Uterus (tissue), 4 donors: Measurements from ENCODE around the gene RBFOX1. TPM values are rescaled to one million over a fixed set of nuclear protein-coding genes. Genes with fewer than 3 reads are reported as not detected.

Experiments
- DNase-seq, 2 donors: peaks; one replicate each; pipeline ENCODE4 v3.0.0-alpha.2; 2019 to 2020
- H3K27ac ChIP-seq, 2 donors: fragments of 200-600 bp; sonication (generic); 1 replicate in 1 of 2; 2 replicates in 1 of 2; pipeline ENCODE4 v1.5.1; 2016 to 2018
- H3K27me3 ChIP-seq, 2 donors: fragments of 200-600 bp; sonication (generic); one replicate each; pipeline ENCODE4 v1.5.1; 2018 to 2019; ENCODE audit warnings: control low read depth in 1 of 2
- H3K36me3 ChIP-seq, 2 donors: fragments of 200-600 bp; sonication (generic); one replicate each; pipeline ENCODE4 v1.5.1; 2019; ENCODE audit warnings: control low read depth in 1 of 2
- H3K4me1 ChIP-seq, 2 donors: fragments of 200-600 bp; sonication (generic); one replicate each; pipeline ENCODE4 v1.5.1; 2018 to 2019; ENCODE audit warnings: control low read depth in 1 of 2
- H3K4me3 ChIP-seq, 2 donors: fragments of 200-600 bp; sonication (generic); 1 replicate in 1 of 2; 2 replicates in 1 of 2; pipeline ENCODE4 v1.5.1; 2018 to 2019; ENCODE audit warnings: mild to moderate bottlenecking in 1 of 2
- H3K9me3 ChIP-seq, 2 donors: fragments of 200-600 bp; sonication (generic); one replicate each; pipeline ENCODE4 v1.5.1; 2019; ENCODE audit warnings: control low read depth in 1 of 2
- POLR2A ChIP-seq, 2 donors: fragments of 450-650 bp; IDR thresholded peaks; one replicate each; pipeline ENCODE4 v1.6.1; 2016; ENCODE audit warnings: antibody characterized with exemption in 2 of 2, mild to moderate bottlenecking in 1 of 2, moderate library complexity in 1 of 2
- intact Hi-C: fragments of 100-400 bp; cut with DNase I; formaldehyde crosslinking; loops from one replicate; pipeline ENCODE4 v1.15.1; 2023; ENCODE audit warnings: low total_unique reads
- total RNA-seq, 4 donors: library from RNA; depleted of rRNA in 3 of 4; stranded (reverse); fragments of >200 nt in 3 of 4; gene quantifications; one replicate each; pipeline versions ENCODE4 v1.1.0 to v1.2.4, GENCODE V29; 2014 to 2023
- TF ChIP-seq, protein P1 (sequence below), 4 experiments: fragments of 200-600 bp in 2 of 4; fragments of 450-650 bp in 2 of 4; sonication (generic) in 2 of 4; IDR thresholded peaks; one replicate each; pipeline ENCODE4 v1.5.1; 2016 to 2019; ENCODE audit warnings: antibody characterized with exemption in 4 of 4, mild to moderate bottlenecking in 2 of 4, moderate library complexity in 1 of 4
- donor health status: DM: yes; HTN: yes; CAD: no.

RBFOX1 gene
- total RNA-seq, 4 donors from 2014 or later: 0.55 TPM; not detected in 3

DNA sequence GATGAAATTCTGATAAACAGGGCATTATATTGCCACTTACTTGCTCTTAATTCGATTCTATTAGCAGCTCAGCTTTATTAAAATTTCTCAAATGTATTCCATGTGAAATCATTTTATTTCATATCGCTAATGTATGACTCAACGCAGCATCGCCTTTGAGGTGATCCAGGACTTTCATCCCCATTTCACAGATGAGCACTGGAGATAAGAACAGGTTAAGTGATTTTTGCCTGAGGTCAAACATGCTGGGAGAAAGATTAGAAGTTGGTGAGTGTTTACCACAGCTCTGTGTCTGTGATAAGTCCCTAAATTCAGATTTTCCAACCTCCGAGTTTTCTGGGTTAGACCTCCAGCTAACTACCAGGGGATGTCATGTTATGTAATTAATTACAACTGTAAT is 43.6 kb downstream of the RBFOX1 start:
- no peaks in the 10 kb centered on the region for H3K9me3 ChIP-seq
- TF ChIP-seq POLR2A (IDR thresholded peaks at IDR 0.05): no peak
- TF ChIP-seq, protein P1, sequence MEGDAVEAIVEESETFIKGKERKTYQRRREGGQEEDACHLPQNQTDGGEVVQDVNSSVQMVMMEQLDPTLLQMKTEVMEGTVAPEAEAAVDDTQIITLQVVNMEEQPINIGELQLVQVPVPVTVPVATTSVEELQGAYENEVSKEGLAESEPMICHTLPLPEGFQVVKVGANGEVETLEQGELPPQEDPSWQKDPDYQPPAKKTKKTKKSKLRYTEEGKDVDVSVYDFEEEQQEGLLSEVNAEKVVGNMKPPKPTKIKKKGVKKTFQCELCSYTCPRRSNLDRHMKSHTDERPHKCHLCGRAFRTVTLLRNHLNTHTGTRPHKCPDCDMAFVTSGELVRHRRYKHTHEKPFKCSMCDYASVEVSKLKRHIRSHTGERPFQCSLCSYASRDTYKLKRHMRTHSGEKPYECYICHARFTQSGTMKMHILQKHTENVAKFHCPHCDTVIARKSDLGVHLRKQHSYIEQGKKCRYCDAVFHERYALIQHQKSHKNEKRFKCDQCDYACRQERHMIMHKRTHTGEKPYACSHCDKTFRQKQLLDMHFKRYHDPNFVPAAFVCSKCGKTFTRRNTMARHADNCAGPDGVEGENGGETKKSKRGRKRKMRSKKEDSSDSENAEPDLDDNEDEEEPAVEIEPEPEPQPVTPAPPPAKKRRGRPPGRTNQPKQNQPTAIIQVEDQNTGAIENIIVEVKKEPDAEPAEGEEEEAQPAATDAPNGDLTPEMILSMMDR (IDR thresholded peaks at IDR 0.05): no peak
- no peak overlapping the region for H3K27ac ChIP-seq
- H3K4me3 ChIP-seq: no peak overlapping the region
- DNase-seq: no peak
- no peaks in the 10 kb centered on the region for H3K27me3 ChIP-seq
- intact Hi-C loops: no loop called here
- H3K4me1 ChIP-seq: no peaks in the 10 kb centered on the region
- no peaks in the 10 kb centered on the region for H3K36me3 ChIP-seq

DNA sequence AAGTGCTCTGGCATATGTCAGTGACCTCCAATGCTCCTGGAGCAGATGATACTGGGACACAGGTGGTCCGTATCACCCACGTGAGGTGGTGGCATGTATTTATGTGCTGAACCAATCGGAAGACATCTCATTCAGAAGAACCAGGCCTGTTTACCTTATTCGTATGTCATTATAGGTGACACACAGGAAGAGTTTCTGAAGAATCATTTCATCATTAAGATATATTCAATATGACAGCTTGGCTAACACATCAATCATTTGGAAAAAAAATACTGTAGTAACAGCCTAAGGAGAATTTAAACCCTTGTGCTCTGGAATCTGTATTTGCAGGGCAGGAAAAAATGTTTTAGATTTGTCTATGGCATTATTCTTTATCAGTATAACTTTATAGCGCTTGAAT is 44.6 kb downstream of the RBFOX1 start:
- intact Hi-C loops: no loop called here
- no peak overlapping the region for H3K4me3 ChIP-seq
- H3K4me1 ChIP-seq: no peaks in the 10 kb centered on the region
- no peaks in the 10 kb centered on the region for H3K27me3 ChIP-seq
- no peak for TF ChIP-seq POLR2A (IDR thresholded peaks at IDR 0.05)
- TF ChIP-seq, protein P1 (IDR thresholded peaks at IDR 0.05): no peak
- DNase-seq: no peak
- H3K9me3 ChIP-seq: no peaks in the 10 kb centered on the region
- no peaks in the 10 kb centered on the region for H3K36me3 ChIP-seq
- no peak overlapping the region for H3K27ac ChIP-seq

DNA sequence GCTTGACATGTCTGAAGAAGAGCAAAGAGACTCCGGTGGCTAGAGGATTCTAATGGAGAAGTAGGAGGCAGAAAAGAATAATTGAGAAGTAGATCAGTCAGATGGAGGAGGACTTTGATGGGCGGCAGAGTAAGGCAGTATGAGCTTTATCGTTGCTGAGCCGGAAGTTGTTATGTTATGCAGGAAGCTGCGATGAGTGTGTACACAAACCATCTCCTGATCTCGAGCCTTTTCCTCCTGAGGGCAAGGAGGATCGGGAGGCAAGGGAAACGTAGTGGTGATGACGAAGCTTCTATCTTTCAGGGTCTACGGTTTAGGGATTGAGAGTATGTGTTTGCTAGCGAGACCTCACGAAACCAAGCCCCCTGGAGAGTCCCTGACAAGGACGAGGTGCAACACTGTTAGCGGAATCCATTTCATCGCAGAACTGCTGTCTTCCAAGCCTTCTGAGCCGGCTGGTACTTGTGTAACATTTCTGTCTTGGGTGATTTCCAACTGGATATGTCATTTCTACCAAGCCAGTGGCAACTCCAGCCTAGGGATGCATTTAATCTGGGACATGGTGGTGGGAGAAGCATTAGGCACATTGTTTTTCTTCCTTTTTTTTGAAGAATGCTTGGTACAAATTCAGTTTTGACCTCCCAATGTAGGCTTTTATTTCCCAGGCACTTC is 45.5 kb downstream of the RBFOX1 start:
- intact Hi-C loops: no loop called here
- TF ChIP-seq, protein P1 (IDR thresholded peaks at IDR 0.05): no peak
- TF ChIP-seq POLR2A (IDR thresholded peaks at IDR 0.05): no peak

DNA sequence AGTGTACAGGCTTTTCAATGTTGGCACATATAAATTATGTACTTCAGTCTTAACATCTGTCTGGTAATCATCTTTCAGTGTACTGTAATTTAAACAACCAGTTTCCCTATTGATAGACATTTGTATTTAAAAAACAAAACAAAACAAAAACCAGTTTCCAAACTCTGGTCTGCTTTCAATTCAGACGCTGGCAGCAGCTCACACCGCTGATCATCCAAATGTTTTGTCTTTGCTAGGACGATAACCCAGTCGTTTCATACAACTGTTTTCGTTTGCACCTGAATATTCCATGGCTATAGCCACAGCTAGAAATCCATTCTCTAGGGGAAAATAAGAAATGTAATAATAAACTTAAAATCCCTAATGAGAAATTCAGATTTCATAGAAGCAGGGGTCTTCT is 47.8 kb downstream of the RBFOX1 start:
- intact Hi-C loops: no loop called here
- H3K27me3 ChIP-seq: no peaks in the 10 kb centered on the region
- TF ChIP-seq POLR2A (IDR thresholded peaks at IDR 0.05): no peak
- TF ChIP-seq, protein P1 (IDR thresholded peaks at IDR 0.05): no peak

More for the DNA sequence above, 45.5 kb downstream of the RBFOX1 start:
- no peak for DNase-seq
- Histone ChIP-seq H3K4me3 (no peak overlapping the region), H3K27ac (no peak overlapping the region), H3K36me3 (no peaks in the 10 kb centered on the region), H3K27me3 (no peaks in the 10 kb centered on the region), H3K4me1 (no peaks in the 10 kb centered on the region), H3K9me3 (no peaks in the 10 kb centered on the region)

DNA sequence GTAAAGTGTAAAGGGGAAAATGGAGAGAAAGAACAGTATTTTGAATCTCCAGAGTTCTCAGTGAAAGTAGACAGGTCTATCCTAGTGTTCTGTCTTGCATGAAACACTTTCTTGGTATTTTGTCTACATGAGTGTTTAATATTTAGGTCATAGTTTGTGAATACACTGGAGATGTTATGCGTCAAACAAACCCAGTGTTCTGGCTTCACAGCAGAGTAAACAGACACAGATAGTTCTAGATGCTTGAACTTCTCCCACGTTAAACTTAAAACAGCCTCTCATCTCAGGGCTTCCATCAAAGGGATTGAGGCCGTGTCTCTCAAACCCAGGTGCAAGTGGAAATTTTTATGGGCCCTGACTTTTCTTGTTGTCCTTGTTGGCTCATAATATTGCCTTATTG is 48.3 kb downstream of the RBFOX1 start:
- Histone ChIP-seq H3K9me3 (no peaks in the 10 kb centered on the region), H3K4me1 (no peaks in the 10 kb centered on the region), H3K4me3 (no peak overlapping the region), H3K27me3 (no peaks in the 10 kb centered on the region), H3K27ac (no peak overlapping the region), H3K36me3 (no peaks in the 10 kb centered on the region)
- no peak for TF ChIP-seq POLR2A (IDR thresholded peaks at IDR 0.05)
- TF ChIP-seq, protein P1 (IDR thresholded peaks at IDR 0.05): no peak
- intact Hi-C loops: no loop called here
- no peak for DNase-seq

More for the DNA sequence above, 47.8 kb downstream of the RBFOX1 start:
- DNase-seq: no peak
- H3K36me3 ChIP-seq: no peaks in the 10 kb centered on the region
- H3K4me3 ChIP-seq: no peak overlapping the region
- H3K4me1 ChIP-seq: no peaks in the 10 kb centered on the region
- H3K9me3 ChIP-seq: no peaks in the 10 kb centered on the region
- no peak overlapping the region for H3K27ac ChIP-seq
